Choroid plexus epithelial cell (primary cell): ENCODE measurements around the gene RERE.

ENCODE experiments used
- DNase-seq: peaks from one replicate; pipeline ENCODE4 v3.0.0-alpha.2; 2010; ENCODE audit warnings: low read depth
- H3K4me3 ChIP-seq: 2 replicates; pipeline ENCODE4 v1.5.1; 2011; ENCODE audit warnings: low read depth, mild to moderate bottlenecking, control low read depth, low read length, moderate library complexity
- CTCF ChIP-seq: conservative IDR thresholded peaks from 2 replicates; pipeline ENCODE4 v1.5.1; 2011; ENCODE audit warnings: low read depth, mild to moderate bottlenecking, control low read depth, inconsistent platforms, low read length, moderate library complexity

The RERE gene

GRCh38 chr1:8358241-8358896 is 459.1 kb downstream of the RERE start:
- TF ChIP-seq CTCF = no peak
- no peak for DNase-seq
- no peak overlapping the region for H3K4me3 ChIP-seq

DNA sequence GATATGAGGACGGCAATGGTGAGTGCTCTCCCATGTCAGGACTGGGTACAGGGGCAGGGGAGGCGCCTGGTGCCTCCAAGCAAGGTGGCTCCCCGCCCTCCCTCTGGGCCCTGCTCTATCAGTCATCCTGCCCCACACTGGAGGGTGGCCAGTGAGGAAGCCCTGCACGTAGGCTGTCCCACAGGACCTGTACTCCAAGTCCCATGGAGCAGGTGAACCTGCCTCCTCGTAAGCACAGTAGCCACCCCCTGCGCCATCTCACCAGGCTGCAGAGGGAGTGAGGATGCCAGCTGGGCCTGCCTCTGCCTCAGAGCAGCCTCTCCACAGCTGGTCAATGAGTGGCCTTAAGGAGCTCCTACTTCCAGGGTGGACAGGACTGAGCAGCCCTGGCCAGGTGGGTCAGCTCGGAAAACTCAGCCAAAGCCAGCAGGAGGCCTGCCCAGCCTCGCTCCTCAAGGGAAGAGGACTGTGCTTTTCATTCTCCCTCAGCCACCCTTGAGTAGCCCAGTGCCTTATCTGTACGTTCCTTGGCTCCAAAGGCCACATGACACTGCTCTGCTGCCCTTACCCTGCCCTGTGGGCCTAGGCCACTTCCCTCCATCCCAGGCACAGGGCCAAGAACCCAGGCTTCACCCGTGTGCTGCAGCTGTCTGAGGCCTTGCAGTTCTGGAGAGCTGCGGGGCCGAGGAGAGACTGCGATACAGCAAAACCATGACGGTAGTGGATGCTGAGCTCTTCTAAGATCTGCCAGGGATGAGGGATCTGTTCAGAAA is 459.9 kb downstream of the RERE start:
- no peak overlapping the region for H3K4me3 ChIP-seq
- TF ChIP-seq CTCF = no peak
- no peak for DNase-seq

GRCh38 chr1:8356256-8357209 is 460.9 kb downstream of the RERE start:
- no peak overlapping the region for H3K4me3 ChIP-seq
- DNase-seq = no peak
- TF ChIP-seq CTCF = no peak

DNA sequence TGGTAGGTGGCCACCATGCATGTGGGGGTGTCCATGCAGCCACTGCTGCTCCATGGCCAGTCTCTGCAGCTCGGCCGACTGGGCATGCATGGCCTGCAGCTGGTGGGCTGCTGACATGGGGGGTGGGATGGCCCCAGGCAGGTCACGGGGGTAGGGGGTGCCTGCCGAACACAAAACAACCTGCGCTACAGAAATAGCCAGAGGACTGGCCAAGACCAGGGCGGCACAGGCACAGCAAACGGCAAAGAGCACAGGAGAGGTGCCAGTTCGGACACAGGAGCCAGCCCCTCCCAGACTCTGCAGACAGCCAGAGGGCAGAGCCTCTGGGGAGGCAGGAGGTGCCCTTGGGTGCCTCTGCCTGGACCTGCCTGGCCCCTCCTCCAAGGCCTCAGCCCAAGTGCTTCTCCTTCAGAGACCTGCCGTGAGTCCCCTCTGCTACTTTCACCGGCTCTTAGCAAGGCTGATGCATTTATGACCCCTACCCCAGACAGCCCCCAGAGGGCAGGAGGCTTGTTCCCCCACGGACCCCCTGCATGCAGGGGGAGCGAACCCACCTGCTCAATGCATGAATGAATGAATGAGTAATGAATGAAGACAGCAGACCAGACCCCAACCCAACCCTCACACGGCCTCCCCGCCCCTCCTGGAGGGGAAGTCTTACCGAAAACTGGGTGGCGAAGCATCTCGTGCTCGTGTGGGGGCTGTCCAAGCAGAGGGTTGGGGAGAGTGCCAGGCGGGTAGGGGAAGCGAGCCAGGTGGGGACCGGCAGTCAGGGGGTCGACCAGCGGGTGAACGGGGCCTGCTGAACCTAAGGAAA is 461.8 kb downstream of the RERE start:
- no peak overlapping the region for H3K4me3 ChIP-seq
- TF ChIP-seq CTCF = no peak
- DNase-seq = no peak

GRCh38 chr1:8354038-8354437 is 463.4 kb downstream of the RERE start:
- H3K4me3 ChIP-seq = no peak overlapping the region
- no peak for DNase-seq
- no peak for TF ChIP-seq CTCF
